ENCODE data around the gene KIAA0586.
"Not testable (repeated sequence)": the region's sequence is repeated elsewhere in the genome, so short reads cannot be mapped to it uniquely, and the experiment has no call there.

The KIAA0586 gene

GRCh38 chr14:58408681-58409215, 18.8 kb upstream of the KIAA0586 start:
- H3K27ac ChIP-seq, result no peak overlapping the region
- no peaks in the 10 kb centered on the region for H3K9me3 ChIP-seq (ENCODE audit: low read depth, low read length)
- no peak for DNase-seq (ENCODE audit: low read depth, low spot score)
- H3K4me3 ChIP-seq, result no peak overlapping the region
- TF ChIP-seq FOXP2 (optimal IDR thresholded peaks at IDR 0.05; ENCODE audit: control extremely low read depth, extremely low read length, insufficient read depth), result no peak
- no peak for TF ChIP-seq EZH2 (IDR thresholded peaks at IDR 0.05)
- no peak for TF ChIP-seq POLR2AphosphoS5 (IDR thresholded peaks at IDR 0.05; ENCODE audit: borderline replicate concordance, low read depth, low read length)
- no peak overlapping the region for H3K9ac ChIP-seq (ENCODE audit: insufficient read length)
- H3K36me3 ChIP-seq (ENCODE audit: insufficient read depth, low read length), result peaks cover 63% of the 10 kb centered on the region

DNA sequence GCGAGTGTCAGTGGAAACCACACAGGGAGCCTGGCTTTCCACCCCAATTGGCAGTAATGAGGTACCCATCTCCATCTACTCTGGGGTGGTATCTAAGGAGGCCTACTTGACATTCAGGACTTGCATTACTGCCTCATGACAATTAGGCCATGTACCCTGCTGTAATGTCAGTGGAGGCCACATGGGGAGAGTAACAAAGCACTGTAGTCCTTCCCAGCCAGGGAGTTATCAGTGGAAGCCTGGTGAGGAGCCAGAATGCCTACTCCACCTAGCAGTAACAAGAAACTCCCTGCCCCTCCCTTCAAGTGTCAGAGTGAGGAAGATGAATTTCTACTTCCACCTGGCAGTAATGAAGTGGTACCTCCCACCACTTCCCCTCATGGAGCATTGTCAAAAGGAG, 12.7 kb upstream of the KIAA0586 start:
- no peak overlapping the region for H3K9ac ChIP-seq (ENCODE audit: insufficient read length)
- TF ChIP-seq EZH2 (IDR thresholded peaks at IDR 0.05) (no peak), FOXP2 (optimal IDR thresholded peaks at IDR 0.05; ENCODE audit: control extremely low read depth, extremely low read length, insufficient read depth) (no peak), POLR2AphosphoS5 (IDR thresholded peaks at IDR 0.05; ENCODE audit: borderline replicate concordance, low read depth, low read length) (no peak)
- peaks cover 83% of the 10 kb centered on the region for H3K36me3 ChIP-seq (ENCODE audit: insufficient read depth, low read length)
- DNase-seq (ENCODE audit: low read depth, low spot score), result no peak
- H3K27ac ChIP-seq, result no peak overlapping the region
- no peak overlapping the region for H3K4me3 ChIP-seq
- peaks cover 7% of the 10 kb centered on the region; the same call in 1 of the 2 replicates for H3K9me3 ChIP-seq (ENCODE audit: low read depth, low read length)

DNA sequence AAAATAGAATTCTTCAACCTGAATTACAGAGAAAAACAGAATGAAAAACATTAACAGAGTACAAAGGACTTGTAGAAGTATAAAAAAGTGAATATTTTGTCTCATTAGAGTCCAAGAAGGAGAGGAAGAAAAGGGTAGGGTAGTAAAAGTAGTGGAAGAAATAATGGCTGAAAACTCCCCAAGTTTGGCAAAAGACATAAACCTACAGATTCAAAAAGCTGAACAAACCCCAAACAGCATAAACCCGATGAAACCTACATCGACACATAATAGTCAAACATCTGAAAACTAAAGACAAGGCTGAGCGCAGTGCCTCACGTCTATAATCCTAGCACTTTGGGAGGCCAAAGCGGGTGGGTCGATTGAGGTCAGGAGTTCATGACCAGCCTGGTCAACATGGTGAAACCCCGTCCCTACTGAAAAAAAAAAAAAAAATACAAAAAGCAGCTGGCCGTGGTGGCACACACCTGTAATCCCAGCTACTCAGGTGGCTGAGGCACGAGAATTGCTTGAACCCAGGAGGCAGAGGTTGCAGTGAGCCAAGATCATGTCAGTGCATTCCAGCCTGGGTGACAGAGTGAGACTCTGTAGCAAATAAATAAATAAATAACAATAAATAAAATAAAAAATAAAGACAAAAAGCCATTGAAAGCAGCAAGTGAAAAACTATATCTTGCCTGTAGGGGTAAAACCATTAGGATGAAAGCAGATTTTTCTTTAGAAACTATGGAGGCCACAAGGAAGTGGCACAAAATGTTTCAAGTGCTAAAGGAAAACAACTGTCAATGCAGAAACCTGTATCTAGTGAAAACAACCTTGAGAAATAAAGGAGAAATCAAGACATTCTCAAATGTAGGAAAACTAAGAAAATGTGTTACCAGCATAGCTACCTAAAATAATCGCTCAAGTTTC, 11.6 kb upstream of the KIAA0586 start:
- DNase-seq (ENCODE audit: low read depth, low spot score), result no peak
- H3K36me3 ChIP-seq (ENCODE audit: insufficient read depth, low read length), result peaks cover 80% of the 10 kb centered on the region
- H3K9me3 ChIP-seq (ENCODE audit: low read depth, low read length), result peaks cover 7% of the 10 kb centered on the region; the same call in 1 of the 2 replicates
- no peak overlapping the region for H3K27ac ChIP-seq
- H3K9ac ChIP-seq (ENCODE audit: insufficient read length), result no peak overlapping the region
- TF ChIP-seq FOXP2 (optimal IDR thresholded peaks at IDR 0.05; ENCODE audit: control extremely low read depth, extremely low read length, insufficient read depth) (no peak), POLR2AphosphoS5 (IDR thresholded peaks at IDR 0.05; ENCODE audit: borderline replicate concordance, low read depth, low read length) (no peak), EZH2 (IDR thresholded peaks at IDR 0.05) (no peak)
- no peak overlapping the region for H3K4me3 ChIP-seq

GRCh38 chr14:58416934-58417333, 10.6 kb upstream of the KIAA0586 start:
- not testable (repeated sequence) for DNase-seq (ENCODE audit: low read depth, low spot score); H3K27ac ChIP-seq; H3K9me3 ChIP-seq (ENCODE audit: low read depth, low read length); H3K9ac ChIP-seq (ENCODE audit: insufficient read length); H3K4me3 ChIP-seq
- H3K36me3 ChIP-seq (ENCODE audit: insufficient read depth, low read length), result peaks cover 80% of the 10 kb centered on the region

- Histone ChIP-seq H3K27ac (peak overlapping the region; percentile 100), H3K4me3 (peak overlapping the region; percentile 82), H3K9ac (ENCODE audit: insufficient read length) (peak overlapping the region; percentile 99), H3K36me3 (ENCODE audit: insufficient read depth, low read length) (peaks cover 30% of the 10 kb centered on the region), H3K9me3 (ENCODE audit: low read depth, low read length) (no peaks in the 10 kb centered on the region)
- TF ChIP-seq FOXP2 (optimal IDR thresholded peaks at IDR 0.05; ENCODE audit: control extremely low read depth, extremely low read length, insufficient read depth) (no peak), POLR2AphosphoS5 (IDR thresholded peaks at IDR 0.05; ENCODE audit: borderline replicate concordance, low read depth, low read length) (peak; percentile 68), EZH2 (IDR thresholded peaks at IDR 0.05) (no peak)
- DNase-seq (ENCODE audit: low read depth, low spot score), result no peak
These were observed 744 bp upstream of the KIAA0586 start for GRCh38 chr14:58426670-58427280.

- peak overlapping the region; percentile 100 for H3K27ac ChIP-seq
- DNase-seq (ENCODE audit: low read depth, low spot score), result peak; percentile 45
- no peaks in the 10 kb centered on the region for H3K9me3 ChIP-seq (ENCODE audit: low read depth, low read length)
- H3K9ac ChIP-seq (ENCODE audit: insufficient read length), result peak overlapping the region; percentile 89
- H3K4me3 ChIP-seq, result peak overlapping the region; percentile 82
- TF ChIP-seq POLR2AphosphoS5 (IDR thresholded peaks at IDR 0.05; ENCODE audit: borderline replicate concordance, low read depth, low read length) (0 out of 2 replicates have a peak, but pooled peaks have one; percentile 28), EZH2 (IDR thresholded peaks at IDR 0.05) (no peak)
- peaks cover 27% of the 10 kb centered on the region for H3K36me3 ChIP-seq (ENCODE audit: insufficient read depth, low read length)
These were observed 682 bp downstream of the KIAA0586 start for GRCh38 chr14:58428118-58428683.

GRCh38 chr14:58430156-58430555, 2.6 kb downstream of the KIAA0586 start:
- Histone ChIP-seq H3K9ac (ENCODE audit: insufficient read length) (peak overlapping the region; percentile 43), H3K27ac (no peak overlapping the region), H3K36me3 (ENCODE audit: insufficient read depth, low read length) (peaks cover 24% of the 10 kb centered on the region), H3K9me3 (ENCODE audit: low read depth, low read length) (no peaks in the 10 kb centered on the region), H3K4me3 (no peak overlapping the region; the same call in 1 of the 2 replicates)
- TF ChIP-seq FOXP2 (optimal IDR thresholded peaks at IDR 0.05; ENCODE audit: control extremely low read depth, extremely low read length, insufficient read depth) (no peak), POLR2AphosphoS5 (IDR thresholded peaks at IDR 0.05; ENCODE audit: borderline replicate concordance, low read depth, low read length) (no peak), EZH2 (IDR thresholded peaks at IDR 0.05) (no peak)
- no peak for DNase-seq (ENCODE audit: low read depth, low spot score)

DNA sequence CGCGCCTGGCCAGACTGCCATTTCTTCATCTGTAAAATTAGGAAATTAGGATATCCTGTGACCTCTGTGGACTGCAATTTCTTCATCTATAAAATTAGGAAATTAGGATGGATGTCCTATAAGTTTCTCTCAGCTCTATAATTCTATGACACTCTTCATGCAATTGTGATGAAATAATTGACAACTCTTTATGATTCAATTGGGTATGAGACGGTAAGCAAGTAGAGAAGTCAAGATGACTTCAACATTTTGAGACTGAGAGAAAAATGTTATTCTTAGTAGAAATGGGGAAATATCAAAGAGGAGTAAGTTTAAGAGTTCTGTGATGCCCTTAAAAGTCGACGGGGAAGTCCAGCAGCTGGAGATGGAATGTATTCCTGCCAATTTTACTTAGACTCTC, 12.0 kb downstream of the KIAA0586 start:
- Histone ChIP-seq H3K9ac (ENCODE audit: insufficient read length) (no peak overlapping the region), H3K9me3 (ENCODE audit: low read depth, low read length) (no peaks in the 10 kb centered on the region), H3K27ac (no peak overlapping the region), H3K36me3 (ENCODE audit: insufficient read depth, low read length) (peaks cover 27% of the 10 kb centered on the region), H3K4me3 (no peak overlapping the region)
- no peak for TF ChIP-seq POLR2AphosphoS5 (IDR thresholded peaks at IDR 0.05; ENCODE audit: borderline replicate concordance, low read depth, low read length)
- no peak for TF ChIP-seq FOXP2 (optimal IDR thresholded peaks at IDR 0.05; ENCODE audit: control extremely low read depth, extremely low read length, insufficient read depth)
- TF ChIP-seq EZH2 (IDR thresholded peaks at IDR 0.05), result no peak
- DNase-seq (ENCODE audit: low read depth, low spot score), result no peak

Measured in SK-N-MC (cell line).